Breast epithelium (tissue), 3 donors: ENCODE data around the gene PHACTR1.

Experiments used
- POLR2A ChIP-seq: fragments of 450-650 bp; IDR thresholded peaks from one replicate; pipeline ENCODE4 v1.6.1; 2016; ENCODE audit warnings: antibody characterized with exemption, mild to moderate bottlenecking, moderate library complexity
- POLR2AphosphoS5 ChIP-seq, 3 donors: sonication (generic); formaldehyde crosslinking; IDR thresholded peaks; one replicate each; pipeline ENCODE4 v1.6.1; 2017; ENCODE audit warnings: antibody characterized with exemption in 3 of 3
- TF ChIP-seq, protein P1 (sequence below), 3 donors: fragments of 450-650 bp; IDR thresholded peaks; one replicate each; pipeline ENCODE4 v1.5.1; 2016 to 2017; ENCODE audit warnings: antibody characterized with exemption in 3 of 3, mild to moderate bottlenecking in 3 of 3, moderate library complexity in 3 of 3

DNA sequence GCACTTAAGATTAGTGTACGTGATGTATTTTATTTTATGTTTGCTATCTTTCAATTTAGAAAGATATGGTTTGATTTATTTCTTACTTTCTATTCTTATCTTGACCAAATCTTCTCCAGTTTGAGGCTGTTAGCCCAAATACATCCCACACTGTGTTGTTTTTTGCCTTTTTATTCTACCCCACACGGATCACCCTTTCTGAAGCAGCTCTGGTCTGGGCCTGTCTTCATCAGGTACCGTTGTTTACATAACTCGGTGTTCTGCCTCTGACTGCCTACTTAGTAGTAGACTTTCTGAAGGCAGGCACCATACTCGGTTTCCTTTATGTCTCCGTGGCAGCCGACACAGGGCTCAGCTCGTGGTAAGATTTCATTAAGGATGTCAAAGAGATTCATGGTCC is 95.0 kb downstream of the PHACTR1 start:
- TF ChIP-seq POLR2AphosphoS5 (IDR thresholded peaks at IDR 0.05) (no peak), POLR2A (no peak)
- TF ChIP-seq, protein P1, sequence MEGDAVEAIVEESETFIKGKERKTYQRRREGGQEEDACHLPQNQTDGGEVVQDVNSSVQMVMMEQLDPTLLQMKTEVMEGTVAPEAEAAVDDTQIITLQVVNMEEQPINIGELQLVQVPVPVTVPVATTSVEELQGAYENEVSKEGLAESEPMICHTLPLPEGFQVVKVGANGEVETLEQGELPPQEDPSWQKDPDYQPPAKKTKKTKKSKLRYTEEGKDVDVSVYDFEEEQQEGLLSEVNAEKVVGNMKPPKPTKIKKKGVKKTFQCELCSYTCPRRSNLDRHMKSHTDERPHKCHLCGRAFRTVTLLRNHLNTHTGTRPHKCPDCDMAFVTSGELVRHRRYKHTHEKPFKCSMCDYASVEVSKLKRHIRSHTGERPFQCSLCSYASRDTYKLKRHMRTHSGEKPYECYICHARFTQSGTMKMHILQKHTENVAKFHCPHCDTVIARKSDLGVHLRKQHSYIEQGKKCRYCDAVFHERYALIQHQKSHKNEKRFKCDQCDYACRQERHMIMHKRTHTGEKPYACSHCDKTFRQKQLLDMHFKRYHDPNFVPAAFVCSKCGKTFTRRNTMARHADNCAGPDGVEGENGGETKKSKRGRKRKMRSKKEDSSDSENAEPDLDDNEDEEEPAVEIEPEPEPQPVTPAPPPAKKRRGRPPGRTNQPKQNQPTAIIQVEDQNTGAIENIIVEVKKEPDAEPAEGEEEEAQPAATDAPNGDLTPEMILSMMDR (IDR thresholded peaks at IDR 0.05) = no peak
